Stimulated activated effector memory CD8-positive, alpha-beta T cell treated with anti-CD3 and anti-CD28 coated beads, Interleukin-12 subunit alpha, Interleukin-12 subunit beta, amount 100 ng/mL, for 72 hours (primary cell): ENCODE data around the gene S100PBP.

Experiments
- ATAC-seq: fragments of 150-1000 bp; cut with Tn5 transposase; 2 replicates; pipeline ENCODE4 v1.10.0; 2021
- DNase-seq, 2 donors: peaks; one replicate each; pipeline ENCODE4 v3.0.0; 2021 to 2022; ENCODE audit warnings: low spot score in 2 of 2
- H3K27ac Mint-ChIP-seq: one replicate; pipeline ENCODE4 v1.8.0; 2022; ENCODE audit warnings: mild to moderate bottlenecking, mixed read lengths
- H3K36me3 Mint-ChIP-seq: one replicate; pipeline ENCODE4 v1.8.0; 2022; ENCODE audit warnings: mild to moderate bottlenecking, mixed read lengths
- H3K4me1 Mint-ChIP-seq: one replicate; pipeline ENCODE4 v1.8.0; 2022; ENCODE audit warnings: mixed read lengths
- H3K4me3 Mint-ChIP-seq: one replicate; pipeline ENCODE4 v1.8.0; 2022; ENCODE audit warnings: mild to moderate bottlenecking, mixed read lengths
- H3K9me3 Mint-ChIP-seq: one replicate; pipeline ENCODE4 v1.8.0; 2022; ENCODE audit warnings: mixed read lengths

Gene S100PBP

GRCh38 chr1:32868806-32869455 is 51.5 kb downstream of the S100PBP start:
- DNase-seq, result no peak
- H3K4me3 Mint-ChIP-seq, result peak overlapping the region; percentile 68
- H3K9me3 Mint-ChIP-seq, result no peaks in the 10 kb centered on the region

GRCh38 chr1:32869923-32870614 is 52.6 kb downstream of the S100PBP start:
- ATAC-seq, result no peak
- H3K4me3 Mint-ChIP-seq, result peak overlapping the region; percentile 68
- no peak for DNase-seq
- peak overlapping the region; percentile 58 for H3K27ac Mint-ChIP-seq
- H3K4me1 Mint-ChIP-seq, result peaks cover 32% of the 10 kb centered on the region
- no peaks in the 10 kb centered on the region for H3K36me3 Mint-ChIP-seq
- no peaks in the 10 kb centered on the region for H3K9me3 Mint-ChIP-seq

More at GRCh38 chr1:32868806-32869455, 51.5 kb downstream of the S100PBP start:
- H3K27ac Mint-ChIP-seq, result peak overlapping the region; percentile 58
- ATAC-seq, result no peak
- no peaks in the 10 kb centered on the region for H3K36me3 Mint-ChIP-seq
- peaks cover 30% of the 10 kb centered on the region for H3K4me1 Mint-ChIP-seq

DNA sequence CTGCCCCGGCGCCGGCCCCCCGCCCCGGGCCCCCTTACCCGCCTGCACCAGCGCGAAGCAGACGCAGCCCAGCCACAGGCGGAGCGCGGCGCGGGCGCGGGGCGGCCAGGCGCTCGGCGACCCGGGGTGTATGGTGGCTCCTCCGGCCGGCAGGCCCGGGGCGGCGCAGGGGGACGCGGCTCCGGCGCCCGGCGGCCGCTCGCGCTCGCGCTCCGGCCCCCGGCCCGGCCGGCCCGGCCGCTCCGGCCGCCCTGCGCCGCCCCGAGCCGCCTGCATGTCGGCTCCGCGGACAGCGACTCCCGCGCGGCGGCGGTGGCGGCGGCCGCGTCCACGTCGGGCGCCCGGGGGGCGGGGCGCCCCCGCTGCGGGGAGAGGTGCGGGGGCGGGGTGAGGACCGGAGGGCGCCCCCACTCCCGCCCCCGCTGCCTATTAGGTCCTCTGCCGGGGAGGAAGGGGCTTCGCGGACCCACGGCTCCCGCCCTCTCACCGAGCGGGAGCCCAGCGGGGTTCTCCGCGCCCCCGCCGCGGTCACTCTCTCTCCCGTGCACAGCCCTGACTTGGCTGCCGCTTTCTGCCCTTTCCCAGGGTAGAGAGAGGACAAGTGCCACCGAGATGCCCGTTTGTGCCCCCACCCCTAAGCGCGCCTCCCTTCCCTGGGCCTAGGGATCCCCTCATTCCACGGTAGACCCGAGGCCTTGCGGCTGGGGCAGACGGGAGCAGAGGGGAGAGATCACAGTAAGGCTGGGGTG is 53.3 kb downstream of the S100PBP start, which contains the start of gene FNDC5:
Gene FNDC5, minus strand, starts transcription at position 298 of the 749 bp plus-strand sequence.
- Mint-ChIP-seq H3K36me3 (no peaks in the 10 kb centered on the region), H3K4me3 (peak within 1 kb of the TSS; percentile 68), H3K9me3 (no peaks in the 10 kb centered on the region), H3K4me1 (peaks cover 39% of the 10 kb centered on the region), H3K27ac (peak within 1 kb of the TSS; percentile 58)
- DNase-seq (no peak), ATAC-seq (peak; percentile 41)

- no peaks in the 10 kb centered on the region for H3K36me3 Mint-ChIP-seq
- peak overlapping the region; percentile 43 for H3K4me3 Mint-ChIP-seq
- no peaks in the 10 kb centered on the region for H3K9me3 Mint-ChIP-seq
- H3K4me1 Mint-ChIP-seq, result peaks cover 45% of the 10 kb centered on the region
- H3K27ac Mint-ChIP-seq, result no peak overlapping the region
- peak; percentile 14 for ATAC-seq
- DNase-seq, result no peak
Observed at GRCh38 chr1:32871364-32872191, 54.1 kb downstream of the S100PBP start.

- DNase-seq (no peak), ATAC-seq (no peak)
- Mint-ChIP-seq H3K36me3 (no peaks in the 10 kb centered on the region), H3K9me3 (no peaks in the 10 kb centered on the region), H3K27ac (no peak overlapping the region), H3K4me1 (peaks cover 45% of the 10 kb centered on the region), H3K4me3 (no peak overlapping the region)
Observed at GRCh38 chr1:32872192-32872460, 54.7 kb downstream of the S100PBP start.

DNA sequence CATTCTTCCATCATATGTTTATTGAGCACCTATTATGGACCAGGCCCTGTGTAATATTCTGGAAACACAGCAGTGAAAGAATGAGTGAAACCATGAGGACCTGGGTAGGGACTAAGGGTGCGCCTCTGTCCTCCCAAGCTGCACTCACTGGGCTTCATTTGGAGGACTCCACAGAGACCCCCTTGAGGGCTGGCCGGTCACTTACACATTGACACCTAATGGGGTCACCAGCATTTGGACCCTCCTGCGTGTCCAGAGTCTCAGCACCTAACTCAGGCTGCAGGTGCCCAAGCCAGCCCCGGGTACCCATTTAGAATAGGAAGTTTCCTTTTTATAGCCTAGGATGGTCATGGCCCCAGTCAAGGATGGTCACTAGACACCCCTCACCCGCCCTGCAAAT is 56.0 kb downstream of the S100PBP start:
- DNase-seq, result no peak
- Mint-ChIP-seq H3K4me3 (no peak overlapping the region), H3K9me3 (no peaks in the 10 kb centered on the region), H3K36me3 (no peaks in the 10 kb centered on the region), H3K27ac (no peak overlapping the region), H3K4me1 (peaks cover 45% of the 10 kb centered on the region)
- ATAC-seq, result no peak

DNA sequence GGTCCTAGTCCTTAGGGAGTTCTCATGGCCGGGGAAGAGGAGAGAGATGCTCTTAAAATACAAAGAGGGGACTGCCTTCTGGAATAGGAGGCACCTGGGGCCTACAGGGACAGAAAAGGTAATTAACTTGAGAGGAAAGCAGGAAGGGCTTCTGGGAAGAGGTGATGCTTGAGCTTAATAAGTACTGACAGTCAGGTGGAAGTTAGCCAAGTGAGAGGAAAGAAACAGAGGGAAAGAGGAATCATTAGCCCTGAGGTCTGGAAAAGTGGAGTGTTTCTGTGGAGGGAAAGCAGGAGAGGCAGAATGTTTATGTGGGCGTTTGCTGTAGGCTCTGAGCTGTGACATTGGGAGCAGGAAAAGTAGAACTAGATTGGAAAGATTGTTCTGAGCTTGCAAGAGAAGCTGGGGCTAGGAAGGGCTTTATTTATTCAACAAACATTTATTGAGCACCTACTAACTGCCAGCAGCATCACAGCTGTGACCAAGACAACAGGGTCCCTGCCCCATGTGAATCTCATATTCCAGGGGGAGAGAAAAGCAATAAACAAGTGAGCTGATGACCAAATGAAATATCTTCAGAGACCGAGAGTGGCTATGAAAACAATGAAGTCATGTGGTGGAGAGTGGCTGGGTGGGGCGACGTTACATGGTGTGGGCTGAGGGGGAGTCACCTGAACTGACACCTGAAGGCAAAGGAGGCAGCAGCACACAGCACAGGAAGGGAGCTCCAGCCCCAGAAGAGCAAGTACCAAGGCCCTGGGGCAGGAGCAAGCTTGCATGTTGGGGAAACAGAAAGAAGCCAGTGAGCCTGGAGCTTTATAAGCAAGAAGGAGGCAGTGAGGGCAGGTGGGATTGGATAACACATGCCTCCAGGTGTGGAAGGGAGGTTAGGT is 57.7 kb downstream of the S100PBP start:
- no peak for DNase-seq
- H3K4me1 Mint-ChIP-seq, result peaks cover 35% of the 10 kb centered on the region
- no peak overlapping the region for H3K27ac Mint-ChIP-seq
- no peak overlapping the region for H3K4me3 Mint-ChIP-seq
- ATAC-seq, result no peak
- no peaks in the 10 kb centered on the region for H3K36me3 Mint-ChIP-seq
- H3K9me3 Mint-ChIP-seq, result no peaks in the 10 kb centered on the region

DNA sequence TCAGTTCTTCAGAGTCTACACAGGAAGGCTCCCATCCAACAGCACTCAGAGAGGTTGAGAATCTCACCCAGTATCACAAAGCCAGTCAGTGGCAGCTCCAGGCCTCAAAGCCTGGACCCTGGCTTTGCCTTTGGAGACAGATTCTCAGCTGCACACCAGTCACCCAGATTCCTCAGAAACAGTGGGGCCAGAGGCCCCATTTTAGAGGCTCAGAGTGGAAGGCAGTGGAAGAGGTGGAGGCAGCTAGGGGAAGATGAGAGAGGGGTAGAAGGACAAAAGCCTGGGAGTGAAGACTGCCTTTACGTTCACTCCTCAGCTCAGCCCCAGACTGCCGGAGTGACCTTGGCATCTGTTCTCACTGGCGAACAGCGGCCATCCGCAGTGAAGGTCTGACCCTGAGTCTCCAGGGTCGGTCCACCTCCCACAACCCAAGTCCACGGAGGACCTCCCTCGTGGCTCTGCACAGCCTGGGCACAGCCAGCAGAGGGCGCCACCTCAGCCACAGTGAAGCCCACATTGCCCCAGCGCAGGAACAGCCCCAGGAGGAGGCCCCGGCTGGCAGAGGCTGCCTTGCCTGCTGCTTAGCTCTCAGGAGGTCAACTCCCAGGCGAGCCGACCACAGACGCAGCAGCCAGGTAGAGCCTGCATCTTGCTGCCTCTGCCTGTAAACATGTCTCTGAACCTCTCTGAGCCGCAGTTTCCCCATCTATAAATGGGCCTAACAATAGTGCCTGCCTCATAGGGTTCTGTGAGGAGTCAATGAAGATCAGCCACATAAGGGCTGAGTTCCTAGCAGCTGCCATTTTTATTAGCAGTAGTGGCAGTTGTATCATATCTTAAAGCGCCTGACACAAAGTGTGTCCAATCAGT is 59.1 kb downstream of the S100PBP start:
- Mint-ChIP-seq H3K4me3 (no peak overlapping the region), H3K36me3 (no peaks in the 10 kb centered on the region), H3K4me1 (peaks cover 26% of the 10 kb centered on the region), H3K27ac (no peak overlapping the region), H3K9me3 (no peaks in the 10 kb centered on the region)
- ATAC-seq (peak; percentile 84), DNase-seq (peak; percentile 72 to 87)

DNA sequence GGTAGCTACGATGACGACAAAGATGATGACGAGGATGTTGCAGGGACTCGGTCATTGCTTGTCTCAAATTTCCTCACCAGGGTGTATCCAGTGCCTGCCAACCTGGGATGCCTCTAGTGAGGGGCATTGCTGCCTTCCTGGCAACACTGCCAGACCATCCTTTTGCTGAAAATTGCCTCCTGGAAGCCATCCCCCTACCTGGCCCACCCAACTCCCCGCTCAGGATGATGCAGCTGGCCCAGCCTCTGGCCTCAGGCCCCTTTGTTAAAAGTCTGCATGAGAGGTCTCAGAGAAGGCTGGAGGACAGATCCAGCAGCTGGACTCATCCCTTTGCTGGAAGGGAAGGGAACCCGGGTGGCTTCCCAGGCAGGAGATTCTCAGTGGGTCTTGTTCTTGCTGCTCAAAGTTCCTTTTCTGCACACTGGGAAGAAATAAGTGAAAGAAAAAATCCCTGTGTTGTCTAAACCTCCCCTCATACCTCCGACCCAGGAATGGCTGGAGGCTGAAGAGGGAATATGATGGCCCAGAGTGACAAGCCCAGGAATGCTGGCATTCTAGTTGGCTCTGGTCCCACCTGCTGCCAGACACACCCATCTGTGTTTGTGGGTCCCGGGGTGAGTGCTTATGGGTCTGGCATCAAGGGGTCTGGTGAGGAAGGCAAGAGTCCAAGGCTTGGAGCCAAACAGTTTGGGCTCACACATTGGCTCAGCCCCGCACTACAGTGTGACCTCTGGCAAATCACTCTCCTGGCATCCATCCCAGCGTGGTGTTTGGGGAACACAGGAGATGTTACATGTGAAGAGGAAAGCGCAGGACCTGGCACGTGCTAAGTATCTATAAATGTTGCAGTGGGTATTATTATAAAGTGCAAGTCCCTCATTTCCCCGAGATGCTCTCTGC is 60.0 kb downstream of the S100PBP start:
- no peak for ATAC-seq
- Mint-ChIP-seq H3K9me3 (no peaks in the 10 kb centered on the region), H3K4me1 (peaks cover 21% of the 10 kb centered on the region), H3K36me3 (no peaks in the 10 kb centered on the region), H3K27ac (no peak overlapping the region), H3K4me3 (no peak overlapping the region)
- no peak for DNase-seq

DNA sequence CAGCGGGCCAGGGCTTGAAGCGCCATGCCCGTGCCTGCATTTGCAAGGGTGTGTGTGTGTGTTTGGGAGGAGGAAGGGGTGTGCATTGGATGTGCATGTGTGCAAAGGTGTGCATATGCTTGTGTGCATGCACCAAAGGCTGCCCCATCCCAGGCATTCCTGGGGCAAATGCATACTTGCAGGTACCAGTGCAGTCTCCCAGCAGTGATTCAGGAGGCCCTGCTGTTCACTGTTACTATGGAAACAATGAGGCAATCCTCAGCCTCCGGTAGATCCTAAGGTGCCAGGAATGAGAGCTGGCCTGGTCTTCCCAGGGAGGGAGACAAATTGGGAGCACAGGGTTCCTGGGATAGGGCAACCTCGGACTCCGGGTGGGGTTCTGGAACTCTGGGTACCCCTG is 60.7 kb downstream of the S100PBP start:
- Mint-ChIP-seq H3K4me1 (peaks cover 15% of the 10 kb centered on the region), H3K9me3 (no peaks in the 10 kb centered on the region), H3K4me3 (no peak overlapping the region), H3K27ac (no peak overlapping the region), H3K36me3 (no peaks in the 10 kb centered on the region)
- DNase-seq, result no peak
- no peak for ATAC-seq

DNA sequence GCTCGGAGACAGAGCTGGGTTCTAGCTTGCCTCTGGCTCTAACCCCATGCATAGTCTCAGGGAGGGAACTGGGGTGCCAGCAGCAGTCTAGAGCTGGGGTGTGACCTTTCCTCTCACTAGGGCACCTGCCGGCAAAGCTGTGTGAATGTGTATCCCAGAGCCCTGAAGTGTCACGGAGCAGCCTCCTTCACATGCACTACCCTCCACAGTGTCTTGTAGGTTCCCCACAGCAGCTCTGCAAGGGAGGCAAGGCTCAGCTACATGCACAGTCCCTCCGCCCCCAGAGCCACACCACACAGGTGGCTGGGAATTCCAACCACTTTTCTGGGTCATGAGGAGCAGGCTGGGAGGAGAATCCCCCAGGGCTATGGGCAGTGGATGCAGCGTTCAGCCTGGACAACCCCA is 61.2 kb downstream of the S100PBP start:
- ATAC-seq, result no peak
- no peak overlapping the region for H3K4me3 Mint-ChIP-seq

DNA sequence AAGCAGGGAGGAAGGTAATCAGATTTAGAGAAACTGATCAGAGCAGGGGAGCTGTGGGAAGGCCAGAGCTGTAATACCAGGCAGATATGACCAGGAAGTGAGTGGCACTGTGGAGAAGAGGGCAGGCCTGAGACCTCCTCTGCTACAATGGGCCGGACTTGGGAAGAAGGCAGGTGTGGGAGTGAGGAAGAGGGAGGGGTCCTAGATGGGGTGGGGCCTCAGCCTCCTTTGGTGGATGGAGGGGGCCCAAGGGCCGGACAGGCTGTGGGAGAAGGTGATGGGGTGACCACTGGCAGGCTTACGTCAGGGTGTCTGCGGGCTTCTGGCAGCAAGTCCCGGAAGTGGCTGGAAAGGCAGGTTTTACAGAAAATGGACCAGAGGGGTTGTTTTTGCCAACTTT is 63.8 kb downstream of the S100PBP start:
- no peak overlapping the region for H3K27ac Mint-ChIP-seq
- H3K4me3 Mint-ChIP-seq, result no peak overlapping the region
- no peaks in the 10 kb centered on the region for H3K9me3 Mint-ChIP-seq
- no peak for ATAC-seq
- no peak for DNase-seq
- peaks cover 10% of the 10 kb centered on the region for H3K4me1 Mint-ChIP-seq
- no peaks in the 10 kb centered on the region for H3K36me3 Mint-ChIP-seq

More for the DNA sequence above, 61.2 kb downstream of the S100PBP start:
- no peak for DNase-seq
- Mint-ChIP-seq H3K36me3 (no peaks in the 10 kb centered on the region), H3K9me3 (no peaks in the 10 kb centered on the region), H3K27ac (no peak overlapping the region), H3K4me1 (peaks cover 15% of the 10 kb centered on the region)
